ENCODE measurements around the gene SUB1. TPM values are rescaled to one million over a fixed set of nuclear protein-coding genes. Genes with fewer than 3 reads are reported as not detected.
"Not testable (repeated sequence)": the region's sequence is repeated elsewhere in the genome, so short reads cannot be mapped to it uniquely, and the experiment has no call there.

SUB1 gene
- total RNA-seq (2014; rRNA removed; shearing (Covaris generic)), result 243 and 612 TPM in 2 replicates

- peak; percentile 93 for DNase-seq (ENCODE audit: low read depth)
Measured at GRCh38 chr5:32585446-32586275, at the start of gene SUB1. Gene SUB1, plus strand, starts transcription at chr5:32585557. Its CDS starts 2,956 bp downstream, at chr5:32588513.

GRCh38 chr5:32536246-32536645 is 49.1 kb upstream of the SUB1 start:
- DNase-seq (ENCODE audit: low read depth), result no peak

GRCh38 chr5:32537437-32538029 is 47.8 kb upstream of the SUB1 start:
- peak; percentile 79 for DNase-seq (ENCODE audit: low read depth)

GRCh38 chr5:32538031-32538547 is 47.3 kb upstream of the SUB1 start:
- DNase-seq (ENCODE audit: low read depth), result no peak

- DNase-seq (ENCODE audit: low read depth), result no peak
Measured at GRCh38 chr5:32539981-32540845, 45.1 kb upstream of the SUB1 start.

GRCh38 chr5:32541241-32541640 is 44.1 kb upstream of the SUB1 start:
- peak; percentile 46 for DNase-seq (ENCODE audit: low read depth)

- peak; percentile 57 for DNase-seq (ENCODE audit: low read depth)
Measured at GRCh38 chr5:32542216-32543059, 42.9 kb upstream of the SUB1 start.

GRCh38 chr5:32543291-32543690 is 42.1 kb upstream of the SUB1 start:
- peak; percentile 81 for DNase-seq (ENCODE audit: low read depth)

GRCh38 chr5:32545102-32545800 is 40.1 kb upstream of the SUB1 start:
- peak; percentile 32 for DNase-seq (ENCODE audit: low read depth)

- DNase-seq (ENCODE audit: low read depth), result no peak
Measured at GRCh38 chr5:32551194-32551593, 34.2 kb upstream of the SUB1 start.

- no peak for DNase-seq (ENCODE audit: low read depth)
Measured at GRCh38 chr5:32551865-32552264, 33.5 kb upstream of the SUB1 start.

GRCh38 chr5:32552491-32552890 is 32.9 kb upstream of the SUB1 start:
- not testable (repeated sequence) for DNase-seq (ENCODE audit: low read depth)

- DNase-seq (ENCODE audit: low read depth), result no peak
Measured at GRCh38 chr5:32552936-32553335, 32.4 kb upstream of the SUB1 start.

- DNase-seq (ENCODE audit: low read depth), result not testable (repeated sequence)
Measured at GRCh38 chr5:32554181-32554780, 31.1 kb upstream of the SUB1 start.

- not testable (repeated sequence) for DNase-seq (ENCODE audit: low read depth)
Measured at GRCh38 chr5:32556543-32556942, 28.8 kb upstream of the SUB1 start.

- no peak for DNase-seq (ENCODE audit: low read depth)
Measured at GRCh38 chr5:32559411-32559810, 25.9 kb upstream of the SUB1 start.

GRCh38 chr5:32559921-32560320 is 25.4 kb upstream of the SUB1 start:
- DNase-seq (ENCODE audit: low read depth), result no peak

GRCh38 chr5:32562056-32562455 is 23.3 kb upstream of the SUB1 start:
- no peak for DNase-seq (ENCODE audit: low read depth)

- peak; percentile 10 for DNase-seq (ENCODE audit: low read depth)
Measured at GRCh38 chr5:32562843-32563242, 22.5 kb upstream of the SUB1 start.

- no peak for DNase-seq (ENCODE audit: low read depth)
Measured at GRCh38 chr5:32563614-32564013, 21.7 kb upstream of the SUB1 start.

Data from M059J (cell line).